Hepatocyte (in vitro differentiated cells): ENCODE measurements around the gene TNF. TPM values are rescaled to one million over a fixed set of nuclear protein-coding genes. Genes with fewer than 3 reads are reported as not detected.
A peak's percentile ranks its signal among the peaks of the same experiment; 100 is the strongest.

Experiments used
- DNase-seq: peaks from one replicate; pipeline ENCODE4 v3.0.0-alpha.2; 2016; ENCODE audit warnings: low spot score
- H2AFZ ChIP-seq: fragments of 200-600 bp; sonication (generic); 2 replicates; pipeline ENCODE4 v1.6.0; 2016; ENCODE audit warnings: antibody characterized with exemption, mild to moderate bottlenecking
- H3K27ac ChIP-seq: fragments of 200-600 bp; sonication (generic); 2 replicates; pipeline ENCODE4 v1.5.1; 2016; ENCODE audit warnings: mild to moderate bottlenecking
- H3K27me3 ChIP-seq: fragments of 200-600 bp; sonication (generic); 2 replicates; pipeline ENCODE4 v1.6.1; 2016
- H3K36me3 ChIP-seq: fragments of 200-600 bp; sonication (generic); replicated peaks from 2 replicates; pipeline ENCODE4 v1.5.1; 2016; ENCODE audit warnings: low read depth; ENCODE audit not compliant: insufficient read depth
- H3K4me1 ChIP-seq: fragments of 200-600 bp; sonication (generic); 2 replicates; pipeline ENCODE4 v1.5.1; 2016; ENCODE audit warnings: mild to moderate bottlenecking, moderate library complexity; ENCODE audit not compliant: insufficient read depth
- H3K4me2 ChIP-seq: fragments of 200-600 bp; sonication (generic); 2 replicates; pipeline ENCODE4 v1.6.0; 2016
- H3K4me3 ChIP-seq: fragments of 200-600 bp; sonication (generic); 2 replicates; pipeline ENCODE4 v1.5.1; 2016; ENCODE audit warnings: mild to moderate bottlenecking
- H3K79me2 ChIP-seq: fragments of 200-600 bp; sonication (generic); 2 replicates; pipeline ENCODE4 v1.6.0; 2017; ENCODE audit warnings: mild to moderate bottlenecking
- H3K9me2 ChIP-seq: fragments of 200-600 bp; sonication (generic); replicated peaks from 2 replicates; pipeline ENCODE4 v1.6.0; 2017; ENCODE audit warnings: mild to moderate bottlenecking; ENCODE audit not compliant: insufficient read depth
- H3K9me3 ChIP-seq: fragments of 200-600 bp; sonication (generic); 2 replicates; pipeline ENCODE4 v1.5.1; 2016; ENCODE audit warnings: low read depth, mild to moderate bottlenecking
- H4K20me1 ChIP-seq: fragments of 200-600 bp; sonication (generic); 2 replicates; pipeline ENCODE4 v1.6.0; 2016; ENCODE audit warnings: mild to moderate bottlenecking; ENCODE audit not compliant: insufficient read depth, poor library complexity, severe bottlenecking
- CTCF ChIP-seq: fragments of 200-600 bp; sonication (generic); IDR thresholded peaks from 2 replicates; pipeline ENCODE4 v1.5.1; 2016; ENCODE audit warnings: antibody characterized with exemption, mild to moderate bottlenecking; ENCODE audit not compliant: poor library complexity
- EZH2 ChIP-seq: fragments of 200-600 bp; sonication (generic); IDR thresholded peaks from 2 replicates; pipeline ENCODE4 v1.6.1; 2016; ENCODE audit warnings: antibody characterized with exemption, mild to moderate bottlenecking, borderline replicate concordance
- EZH2phosphoT487 ChIP-seq: fragments of 200-600 bp; sonication (generic); IDR thresholded peaks from one replicate; pipeline ENCODE4 v1.6.1; 2018; ENCODE audit warnings: antibody characterized with exemption, mild to moderate bottlenecking, low read depth, moderate library complexity; ENCODE audit not compliant: unreplicated experiment, severe bottlenecking
- WGBS: methylation state at CpG from one replicate; pipeline ENCODE4 v1.1.6; 2016; ENCODE audit warnings: low lambda C conversion rate; ENCODE audit errors: missing lambda C conversion rate; 5-methylcytosine and 5-hydroxymethylcytosine counted together
- polyA plus RNA-seq: library from polyadenylated mRNA; unstranded; fragments of >200 nt; fragmentation: Nextera tagmentation; extraction: Ambion mirVana; gene quantifications from 2 replicates; pipeline ENCODE4 v1.2.1, GENCODE V29; 2016
- small RNA-seq: library from RNA; depleted of rRNA; stranded (forward); fragments of <200 nt; gene quantifications from one replicate; pipeline ENCODE3, GENCODE V24; 2014
- total RNA-seq: library from RNA; depleted of rRNA; stranded (reverse); fragments of >200 nt; gene quantifications from 2 replicates; pipeline ENCODE4 v1.2.3, GENCODE V29; 2014

The TNF gene
- total and polyA plus RNA-seq, 2 experiments from 2014 or later: 0.63 to 0.91 TPM

GRCh38 chr6:31626952-31627351 lies 51.6 kb downstream of the TNF start:
- Histone ChIP-seq H3K27ac (no peak overlapping the region), H3K79me2 (peaks cover 50% of the 10 kb centered on the region), H4K20me1 (peaks cover 25% of the 10 kb centered on the region), H3K9me3 (no peaks in the 10 kb centered on the region), H3K27me3 (no peaks in the 10 kb centered on the region), H3K4me2 (no peak overlapping the region), H3K36me3 (no peaks in the 10 kb centered on the region), H3K4me1 (peaks cover 8% of the 10 kb centered on the region), H3K4me3 (no peak overlapping the region), H2AFZ (no peak overlapping the region), H3K9me2 (no peaks in the 10 kb centered on the region)
- no peak for TF ChIP-seq CTCF
- 98% methylated on average over 9 of the region's 10 CpGs for WGBS
- no peak for DNase-seq

GRCh38 chr6:31627690-31628287 lies 52.4 kb downstream of the TNF start:
- peaks cover 18% of the 10 kb centered on the region for H4K20me1 ChIP-seq
- peaks cover 42% of the 10 kb centered on the region for H3K79me2 ChIP-seq
- no peaks in the 10 kb centered on the region for H3K36me3 ChIP-seq
- H3K27me3 ChIP-seq: no peaks in the 10 kb centered on the region
- no peak overlapping the region for H2AFZ ChIP-seq
- no peaks in the 10 kb centered on the region for H3K9me2 ChIP-seq
- TF ChIP-seq EZH2: no peak
- no peak for TF ChIP-seq CTCF
- TF ChIP-seq EZH2phosphoT487: no peak
- H3K4me2 ChIP-seq: no peak overlapping the region
- no peak overlapping the region for H3K4me3 ChIP-seq
- H3K9me3 ChIP-seq: no peaks in the 10 kb centered on the region
- no peak for DNase-seq
- 99% methylated on average over 18 of the region's 19 CpGs for WGBS
- no peak overlapping the region for H3K27ac ChIP-seq
- H3K4me1 ChIP-seq: peaks cover under 1% of the 10 kb centered on the region

Small RNAs within 50 kb of the gene (small RNA-seq; reads per million reads assigned to genes)
- gene SNORA38 (3.7 reads per million, percentile 91 among the genes with 10 or more reads in this experiment), gene SNORD117 (820 reads per million, percentile 99 among the genes with 10 or more reads in this experiment), gene SNORD84 (not detected), gene UQCRHP1 (not detected)

Other genes starting within 250 kb of the TNF start
Only the 30 nearest of the 34 such genes appear.
- 46.9 and 52.2 TPM in 2 replicates for gene HLA-B, start 218.4 kb upstream of the TNF start, total RNA-seq
- 151 and 216 TPM in 2 replicates for gene HLA-B, start 218.4 kb upstream of the TNF start, polyA plus RNA-seq
- gene MICA, start 172.0 kb upstream of the TNF start, total RNA-seq: 32.6 and 36.0 TPM in 2 replicates
- gene MICA, start 172.0 kb upstream of the TNF start, polyA plus RNA-seq: 41.9 and 43.8 TPM in 2 replicates
- 0.40 and 0.67 TPM in 2 replicates for gene MICB, start 77.4 kb upstream of the TNF start, total RNA-seq
- 0.11 and 0.44 TPM in 2 replicates for gene MICB, start 77.4 kb upstream of the TNF start, polyA plus RNA-seq
- gene MCCD1, start 46.6 kb upstream of the TNF start, total RNA-seq: 0.47 and 1.2 TPM in 2 replicates
- 1.3 and 2.0 TPM in 2 replicates for gene MCCD1, start 46.6 kb upstream of the TNF start, polyA plus RNA-seq
- gene DDX39B, start 33.6 kb upstream of the TNF start, total RNA-seq: 207 and 287 TPM in 2 replicates
- gene DDX39B, start 33.6 kb upstream of the TNF start, polyA plus RNA-seq: 210 and 238 TPM in 2 replicates
- 0.63 and 0.88 TPM in 2 replicates for gene ATP6V1G2, start 29.0 kb upstream of the TNF start, total RNA-seq
- gene ATP6V1G2, start 29.0 kb upstream of the TNF start, polyA plus RNA-seq: 0.73 TPM in 1 of 2 replicates, not detected in the other
- gene NFKBIL1, start 28.0 kb upstream of the TNF start, total RNA-seq: 22.7 and 28.9 TPM in 2 replicates
- 25.0 and 30.3 TPM in 2 replicates for gene NFKBIL1, start 28.0 kb upstream of the TNF start, polyA plus RNA-seq
- not detected in 2 replicates for gene LTA, start 3.3 kb upstream of the TNF start, total RNA-seq
- not detected in 2 replicates for gene LTA, start 3.3 kb upstream of the TNF start, polyA plus RNA-seq
- 2.4 and 4.0 TPM in 2 replicates for gene LTB, start 6.9 kb downstream of the TNF start, total RNA-seq
- 6.0 and 10.6 TPM in 2 replicates for gene LTB, start 6.9 kb downstream of the TNF start, polyA plus RNA-seq
- gene LST1, start 10.7 kb downstream of the TNF start, total RNA-seq: not detected in 2 replicates
- 1.5 and 2.4 TPM in 2 replicates for gene LST1, start 10.7 kb downstream of the TNF start, polyA plus RNA-seq
- not detected in 2 replicates for gene NCR3, start 17.4 kb downstream of the TNF start, total RNA-seq
- gene NCR3, start 17.4 kb downstream of the TNF start, polyA plus RNA-seq: not detected in 2 replicates
- gene AIF1, start 39.7 kb downstream of the TNF start, total RNA-seq: 4.1 and 4.6 TPM in 2 replicates
- 7.2 and 12.8 TPM in 2 replicates for gene AIF1, start 39.7 kb downstream of the TNF start, polyA plus RNA-seq
- gene PRRC2A, start 45.1 kb downstream of the TNF start, total RNA-seq: 29.8 and 50.2 TPM in 2 replicates
- 47.5 and 69.0 TPM in 2 replicates for gene PRRC2A, start 45.1 kb downstream of the TNF start, polyA plus RNA-seq
- gene BAG6, start 77.1 kb downstream of the TNF start, total RNA-seq: 113 and 148 TPM in 2 replicates
- 84.6 and 85.7 TPM in 2 replicates for gene BAG6, start 77.1 kb downstream of the TNF start, polyA plus RNA-seq
- 9.3 and 10.4 TPM in 2 replicates for gene APOM, start 80.3 kb downstream of the TNF start, total RNA-seq
- gene APOM, start 80.3 kb downstream of the TNF start, polyA plus RNA-seq: 28.2 and 40.7 TPM in 2 replicates
- 21.3 and 23.3 TPM in 2 replicates for gene C6orf47, start 85.2 kb downstream of the TNF start, total RNA-seq
- 19.8 and 25.4 TPM in 2 replicates for gene C6orf47, start 85.2 kb downstream of the TNF start, polyA plus RNA-seq
- gene GPANK1, start 89.4 kb downstream of the TNF start, total RNA-seq: 11.5 and 18.1 TPM in 2 replicates
- 18.5 and 23.8 TPM in 2 replicates for gene GPANK1, start 89.4 kb downstream of the TNF start, polyA plus RNA-seq
- gene CSNK2B, start 90.5 kb downstream of the TNF start, total RNA-seq: 155 and 185 TPM in 2 replicates
- 181 and 202 TPM in 2 replicates for gene CSNK2B, start 90.5 kb downstream of the TNF start, polyA plus RNA-seq
- gene LY6G5B, start 94.4 kb downstream of the TNF start, total RNA-seq: 2.2 and 5.3 TPM in 2 replicates
- gene LY6G5B, start 94.4 kb downstream of the TNF start, polyA plus RNA-seq: 14.9 and 18.9 TPM in 2 replicates
- 0.32 TPM in 1 of 2 replicates, not detected in the other for gene LY6G5C, start 105.5 kb downstream of the TNF start, total RNA-seq
- gene LY6G5C, start 105.5 kb downstream of the TNF start, polyA plus RNA-seq: 0.63 and 5.0 TPM in 2 replicates
- 63.2 and 66.8 TPM in 2 replicates for gene ABHD16A, start 127.8 kb downstream of the TNF start, total RNA-seq
- 81.3 and 94.7 TPM in 2 replicates for gene ABHD16A, start 127.8 kb downstream of the TNF start, polyA plus RNA-seq
- gene LY6G6F, start 131.3 kb downstream of the TNF start, total RNA-seq: not detected in 2 replicates
- gene LY6G6F, start 131.3 kb downstream of the TNF start, polyA plus RNA-seq: not detected in 2 replicates
- gene LY6G6D, start 139.8 kb downstream of the TNF start, total RNA-seq: 1.3 TPM in 1 of 2 replicates, not detected in the other
- 1.2 and 3.0 TPM in 2 replicates for gene LY6G6D, start 139.8 kb downstream of the TNF start, polyA plus RNA-seq
- not detected in 2 replicates for gene LY6G6C, start 146.2 kb downstream of the TNF start, total RNA-seq
- gene LY6G6C, start 146.2 kb downstream of the TNF start, polyA plus RNA-seq: 0.30 and 0.39 TPM in 2 replicates
- gene MPIG6B, start 147.8 kb downstream of the TNF start, total RNA-seq: not detected in 2 replicates
- gene MPIG6B, start 147.8 kb downstream of the TNF start, polyA plus RNA-seq: 0.33 TPM in 1 of 2 replicates, not detected in the other
- 93.8 and 108 TPM in 2 replicates for gene DDAH2, start 153.7 kb downstream of the TNF start, total RNA-seq
- 137 and 157 TPM in 2 replicates for gene DDAH2, start 153.7 kb downstream of the TNF start, polyA plus RNA-seq
- 454 and 463 TPM in 2 replicates for gene CLIC1, start 161.0 kb downstream of the TNF start, total RNA-seq
- gene CLIC1, start 161.0 kb downstream of the TNF start, polyA plus RNA-seq: 555 and 599 TPM in 2 replicates
- gene MSH5, start 164.4 kb downstream of the TNF start, total RNA-seq: 6.4 and 7.9 TPM in 2 replicates
- 4.9 and 8.5 TPM in 2 replicates for gene MSH5, start 164.4 kb downstream of the TNF start, polyA plus RNA-seq
- gene SAPCD1, start 187.1 kb downstream of the TNF start, total RNA-seq: 1.4 and 4.1 TPM in 2 replicates
- gene SAPCD1, start 187.1 kb downstream of the TNF start, polyA plus RNA-seq: 1.8 and 2.0 TPM in 2 replicates
- 1.5 and 3.4 TPM in 2 replicates for gene VWA7, start 201.8 kb downstream of the TNF start, total RNA-seq
- 2.8 and 5.2 TPM in 2 replicates for gene VWA7, start 201.8 kb downstream of the TNF start, polyA plus RNA-seq